Measurements from ENCODE around the gene NPHP4.

The NPHP4 gene

GRCh38 chr1:5969168-5969567 lies 23.1 kb downstream of the NPHP4 start:
- no peak for DNase-seq

- DNase-seq: no peak
Observed at GRCh38 chr1:5968161-5968736, 24.0 kb downstream of the NPHP4 start.

GRCh38 chr1:5967351-5968160 lies 24.7 kb downstream of the NPHP4 start:
- no peak for DNase-seq

- DNase-seq: no peak
Observed at GRCh38 chr1:5966543-5967205, 25.6 kb downstream of the NPHP4 start.

GRCh38 chr1:5965586-5966131 lies 26.6 kb downstream of the NPHP4 start:
- DNase-seq: no peak

GRCh38 chr1:5962265-5963105 lies 29.7 kb downstream of the NPHP4 start:
- no peak for DNase-seq

- DNase-seq: no peak
Observed at GRCh38 chr1:5961601-5962000, 30.6 kb downstream of the NPHP4 start.

GRCh38 chr1:5960336-5960735 lies 31.9 kb downstream of the NPHP4 start:
- DNase-seq: no peak

GRCh38 chr1:5959667-5960230 lies 32.5 kb downstream of the NPHP4 start:
- DNase-seq: no peak

GRCh38 chr1:5959087-5959486 lies 33.1 kb downstream of the NPHP4 start:
- no peak for DNase-seq

GRCh38 chr1:5956022-5956830 lies 36.0 kb downstream of the NPHP4 start:
- no peak for DNase-seq

GRCh38 chr1:5955479-5955977 lies 36.7 kb downstream of the NPHP4 start:
- no peak for DNase-seq

GRCh38 chr1:5954964-5955363 lies 37.3 kb downstream of the NPHP4 start:
- no peak for DNase-seq

- DNase-seq: no peak
Observed at GRCh38 chr1:5953386-5953785, 38.8 kb downstream of the NPHP4 start.

- no peak for DNase-seq
Observed at GRCh38 chr1:5951846-5952410, 40.3 kb downstream of the NPHP4 start.

- DNase-seq: no peak
Observed at GRCh38 chr1:5950994-5951785, 41.0 kb downstream of the NPHP4 start.

- DNase-seq: no peak
Observed at GRCh38 chr1:5950201-5950895, 41.9 kb downstream of the NPHP4 start.

GRCh38 chr1:5949761-5950100 lies 42.5 kb downstream of the NPHP4 start:
- no peak for DNase-seq

GRCh38 chr1:5949085-5949760 lies 43.0 kb downstream of the NPHP4 start:
- no peak for DNase-seq
